KMS-11 (cell line): ENCODE results near the gene ARPC1A.

Experiments used
- H2AFZ ChIP-seq: fragments of 200-600 bp; sonication (generic); 2 replicates; pipeline ENCODE4 v1.6.1; 2016; ENCODE audit warnings: antibody characterized with exemption, mixed run types, low read depth
- H3K27ac ChIP-seq: fragments of 200-600 bp; sonication (generic); 2 replicates; pipeline ENCODE4 v1.6.1; 2016; ENCODE audit warnings: mild to moderate bottlenecking, mixed run types
- H3K27me3 ChIP-seq: fragments of 200-600 bp; sonication (generic); 2 replicates; pipeline ENCODE4 v1.6.1; 2017; ENCODE audit warnings: mild to moderate bottlenecking, low read depth, mixed run types, moderate library complexity; ENCODE audit not compliant: insufficient read depth
- H3K36me3 ChIP-seq: fragments of 200-600 bp; sonication (generic); 2 replicates; pipeline ENCODE4 v1.6.1; 2017; ENCODE audit warnings: mild to moderate bottlenecking, mixed run types; ENCODE audit not compliant: insufficient read depth
- H3K4me1 ChIP-seq: fragments of 200-600 bp; sonication (generic); 2 replicates; pipeline ENCODE4 v1.6.1; 2016; ENCODE audit warnings: mild to moderate bottlenecking, low read depth, mixed run types; ENCODE audit not compliant: poor library complexity, severe bottlenecking
- H3K4me2 ChIP-seq: fragments of 200-600 bp; sonication (generic); 2 replicates; pipeline ENCODE4 v1.7.0; 2016; ENCODE audit warnings: mild to moderate bottlenecking, mixed run types
- H3K4me3 ChIP-seq: fragments of 200-600 bp; sonication (generic); IDR thresholded peaks from 2 replicates; pipeline ENCODE4 v1.6.1; 2017; ENCODE audit warnings: low read depth, low read length, mixed read lengths; ENCODE audit not compliant: insufficient read depth
- H3K79me2 ChIP-seq: fragments of 200-600 bp; sonication (generic); 2 replicates; pipeline ENCODE4 v1.6.1; 2016; ENCODE audit warnings: low read depth, mixed run types; ENCODE audit not compliant: insufficient read depth
- H3K9ac ChIP-seq: fragments of 200-600 bp; sonication (generic); 2 replicates; pipeline ENCODE4 v1.6.1; 2016; ENCODE audit warnings: mild to moderate bottlenecking, mixed run types
- H4K20me1 ChIP-seq: fragments of 200-600 bp; sonication (generic); 2 replicates; pipeline ENCODE4 v1.6.1; 2016; ENCODE audit warnings: mild to moderate bottlenecking, mixed run types; ENCODE audit not compliant: insufficient read depth
- CTCF ChIP-seq: fragments of 200-600 bp; sonication (generic); conservative IDR thresholded peaks from 2 replicates; pipeline ENCODE4 v1.6.1; 2017; ENCODE audit warnings: low read depth, mild to moderate bottlenecking, antibody characterized with exemption, low read length, moderate library complexity, mixed read lengths

Gene ARPC1A

GRCh38 chr7:99380032-99380822 lies 54.5 kb downstream of the ARPC1A start:
- Histone ChIP-seq H3K4me2 (peak overlapping the region; percentile 92), H3K4me3 (no peak overlapping the region), H3K36me3 (peaks cover 5% of the 10 kb centered on the region; the same call in 1 of the 2 replicates), H3K9ac (peak overlapping the region; percentile 58; the same call in 1 of the 2 replicates), H2AFZ (no peak overlapping the region), H3K27me3 (no peaks in the 10 kb centered on the region), H4K20me1 (no peaks in the 10 kb centered on the region), H3K4me1 (peaks cover 70% of the 10 kb centered on the region), H3K79me2 (peaks cover 85% of the 10 kb centered on the region), H3K27ac (peak overlapping the region; percentile 85)
- no peak for TF ChIP-seq CTCF

GRCh38 chr7:99380823-99381663 lies 55.3 kb downstream of the ARPC1A start:
- H3K9ac ChIP-seq = peak overlapping the region; percentile 58; the same call in 1 of the 2 replicates
- no peak for TF ChIP-seq CTCF
- H3K79me2 ChIP-seq = peaks cover 77% of the 10 kb centered on the region
- peaks cover 5% of the 10 kb centered on the region; the same call in 1 of the 2 replicates for H3K36me3 ChIP-seq
- H3K4me2 ChIP-seq = peak overlapping the region; percentile 92
- no peak overlapping the region for H3K4me3 ChIP-seq
- no peaks in the 10 kb centered on the region for H3K27me3 ChIP-seq
- no peaks in the 10 kb centered on the region for H4K20me1 ChIP-seq
- H3K4me1 ChIP-seq = peaks cover 63% of the 10 kb centered on the region
- peak overlapping the region; percentile 85 for H3K27ac ChIP-seq
- no peak overlapping the region for H2AFZ ChIP-seq

GRCh38 chr7:99381664-99382075 lies 56.0 kb downstream of the ARPC1A start:
- no peak overlapping the region for H3K4me3 ChIP-seq
- no peak overlapping the region for H2AFZ ChIP-seq
- H3K79me2 ChIP-seq = peaks cover 70% of the 10 kb centered on the region
- no peaks in the 10 kb centered on the region for H4K20me1 ChIP-seq
- peak overlapping the region; percentile 85 for H3K27ac ChIP-seq
- peaks cover 5% of the 10 kb centered on the region; the same call in 1 of the 2 replicates for H3K36me3 ChIP-seq
- TF ChIP-seq CTCF = no peak
- H3K27me3 ChIP-seq = no peaks in the 10 kb centered on the region
- H3K9ac ChIP-seq = peak overlapping the region; percentile 58; the same call in 1 of the 2 replicates
- H3K4me1 ChIP-seq = peaks cover 56% of the 10 kb centered on the region
- H3K4me2 ChIP-seq = peak overlapping the region; percentile 92

GRCh38 chr7:99383203-99383602 lies 57.5 kb downstream of the ARPC1A start:
- no peak for TF ChIP-seq CTCF
- Histone ChIP-seq H3K27me3 (no peaks in the 10 kb centered on the region), H3K36me3 (no peaks in the 10 kb centered on the region), H3K4me3 (no peak overlapping the region), H3K79me2 (peaks cover 55% of the 10 kb centered on the region), H3K4me2 (no peak overlapping the region), H4K20me1 (no peaks in the 10 kb centered on the region), H2AFZ (no peak overlapping the region), H3K4me1 (peaks cover 43% of the 10 kb centered on the region), H3K27ac (no peak overlapping the region), H3K9ac (no peak overlapping the region)
